Measurements from ENCODE around the gene SH3D19. TPM values are rescaled to one million over a fixed set of nuclear protein-coding genes. Genes with fewer than 3 reads are reported as not detected.
"Not testable (repeated sequence)": the region's sequence is repeated elsewhere in the genome, so short reads cannot be mapped to it uniquely, and the experiment has no call there.

The SH3D19 gene
- total RNA-seq, 1 experiment from 2014 or later, result 29.7 TPM

- DNase-seq, result peak; percentile 36
- H2BK20ac ChIP-seq (ENCODE audit: low read depth, low read length, poor library complexity, severe bottlenecking), result no peak overlapping the region
- no peaks in the 10 kb centered on the region for H3K23me2 ChIP-seq (ENCODE audit: insufficient read length, low read depth, low read length, poor library complexity, severe bottlenecking)
- no peak overlapping the region for H3K56ac ChIP-seq (ENCODE audit: insufficient read length, low read depth, low read length)
- no peak overlapping the region for H4K5ac ChIP-seq (ENCODE audit: insufficient read length, low read depth, low read length)
- no peak overlapping the region for H3K4ac ChIP-seq (ENCODE audit: low read depth, low read length)
- no peak overlapping the region for H4K8ac ChIP-seq (replicated peaks; ENCODE audit: insufficient read length, low read depth, low read length)
- H2BK15ac ChIP-seq (ENCODE audit: low read depth, low read length), result no peak overlapping the region
- no peak overlapping the region for H2BK12ac ChIP-seq (ENCODE audit: insufficient read length, low read depth, low read length)
- H3K79me1 ChIP-seq (ENCODE audit: insufficient read depth, low read depth, low read length, poor library complexity, severe bottlenecking), result no peaks in the 10 kb centered on the region
- Mint-ChIP-seq H3K9me3 (no peaks in the 10 kb centered on the region), H3K27ac (peak overlapping the region in 2 of 3 experiments; percentile 51 to 56; a peak in 3 of 7 replicates), H3K36me3 (ENCODE audit: insufficient read depth in 1 of 3, low read depth in 3 of 3) (no peaks in the 10 kb centered on the region), H3K4me1 (peaks cover 14 to 19% of the 10 kb centered on the region in 2 experiments), H3K27me3 (ENCODE audit: low read depth) (no peaks in the 10 kb centered on the region), H3K4me3 (no peak overlapping the region)
- H3K27ac ChIP-seq (ENCODE audit: insufficient read length, low read depth, low read length), result no peak overlapping the region
- WGBS (ENCODE audit: extremely low coverage, insufficient read length, low lambda C conversion rate), result no CpG with 5 or more reads among the region's 8 CpGs
- no peak overlapping the region for H2BK120ac ChIP-seq (ENCODE audit: low read depth, low read length, poor library complexity, severe bottlenecking)
- no peaks in the 10 kb centered on the region for H3K79me2 ChIP-seq (ENCODE audit: insufficient read depth, low read length)
- no peaks in the 10 kb centered on the region for H4K20me1 ChIP-seq (ENCODE audit: control insufficient read depth, insufficient read depth, insufficient read length)
- no peak overlapping the region for H2AK5ac ChIP-seq (ENCODE audit: insufficient read length, low read length)
- no peak overlapping the region for H4K91ac ChIP-seq (ENCODE audit: insufficient read length, low read depth, low read length)
- H3K18ac ChIP-seq (ENCODE audit: insufficient read length, low read depth, low read length), result no peak overlapping the region
- H3K9ac ChIP-seq (ENCODE audit: extremely low read depth, insufficient read length, low read length), result no peak overlapping the region
- TF ChIP-seq, protein P1, sequence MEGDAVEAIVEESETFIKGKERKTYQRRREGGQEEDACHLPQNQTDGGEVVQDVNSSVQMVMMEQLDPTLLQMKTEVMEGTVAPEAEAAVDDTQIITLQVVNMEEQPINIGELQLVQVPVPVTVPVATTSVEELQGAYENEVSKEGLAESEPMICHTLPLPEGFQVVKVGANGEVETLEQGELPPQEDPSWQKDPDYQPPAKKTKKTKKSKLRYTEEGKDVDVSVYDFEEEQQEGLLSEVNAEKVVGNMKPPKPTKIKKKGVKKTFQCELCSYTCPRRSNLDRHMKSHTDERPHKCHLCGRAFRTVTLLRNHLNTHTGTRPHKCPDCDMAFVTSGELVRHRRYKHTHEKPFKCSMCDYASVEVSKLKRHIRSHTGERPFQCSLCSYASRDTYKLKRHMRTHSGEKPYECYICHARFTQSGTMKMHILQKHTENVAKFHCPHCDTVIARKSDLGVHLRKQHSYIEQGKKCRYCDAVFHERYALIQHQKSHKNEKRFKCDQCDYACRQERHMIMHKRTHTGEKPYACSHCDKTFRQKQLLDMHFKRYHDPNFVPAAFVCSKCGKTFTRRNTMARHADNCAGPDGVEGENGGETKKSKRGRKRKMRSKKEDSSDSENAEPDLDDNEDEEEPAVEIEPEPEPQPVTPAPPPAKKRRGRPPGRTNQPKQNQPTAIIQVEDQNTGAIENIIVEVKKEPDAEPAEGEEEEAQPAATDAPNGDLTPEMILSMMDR (conservative IDR thresholded peaks at IDR 0.05), result no peak
- H2BK5ac ChIP-seq (ENCODE audit: insufficient read length, low read length), result no peak overlapping the region
- H2AFZ ChIP-seq (ENCODE audit: low read length), result peak overlapping the region; percentile 32
- H3K27me3 ChIP-seq (ENCODE audit: insufficient read depth, low read length), result no peaks in the 10 kb centered on the region
- no peak overlapping the region for H3K23ac ChIP-seq (ENCODE audit: insufficient read length, low read depth, low read length)
- H3K14ac ChIP-seq (ENCODE audit: insufficient read depth, low read length), result no peak overlapping the region
- H3K4me2 ChIP-seq (ENCODE audit: insufficient read depth, insufficient read length, low read length), result no peak overlapping the region
- no peak overlapping the region for H3T11ph ChIP-seq (ENCODE audit: low read length)
- no peaks in the 10 kb centered on the region for H3K9me3 ChIP-seq (ENCODE audit: control insufficient read depth, low read depth, low read length)
- no peaks in the 10 kb centered on the region; the same call in 1 of the 2 replicates for H3K4me1 ChIP-seq (ENCODE audit: insufficient read depth, low read length)
These were observed 237.9 kb downstream of the SH3D19 start for GRCh38 chr4:151087467-151087866.

DNA sequence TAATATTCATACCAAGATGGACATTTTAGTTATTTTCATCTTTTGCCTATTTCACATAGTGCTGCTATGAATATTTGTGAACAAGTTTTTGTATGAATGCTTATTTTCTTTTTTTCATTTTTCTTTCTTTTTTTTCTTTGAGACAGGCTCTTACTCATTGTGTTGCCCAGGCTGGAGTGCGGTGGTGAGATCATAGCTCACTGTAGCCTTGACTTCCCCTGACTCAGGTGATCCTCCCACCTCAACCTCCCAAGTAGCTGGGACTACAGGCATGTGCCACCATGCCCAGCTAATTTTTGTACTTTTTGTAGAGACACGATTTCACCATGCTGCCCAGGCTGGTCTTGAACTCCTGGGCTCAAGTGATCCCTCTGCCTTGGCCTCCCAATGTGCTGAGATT is 247.4 kb downstream of the SH3D19 start:
- not testable (repeated sequence) for H3K4ac ChIP-seq (ENCODE audit: low read depth, low read length); H3K14ac ChIP-seq (ENCODE audit: insufficient read depth, low read length); H2AFZ ChIP-seq (ENCODE audit: low read length); H2BK12ac ChIP-seq (ENCODE audit: insufficient read length, low read depth, low read length); H3K27me3 ChIP-seq (ENCODE audit: insufficient read depth, low read length); H4K91ac ChIP-seq (ENCODE audit: insufficient read length, low read depth, low read length); H2BK15ac ChIP-seq (ENCODE audit: low read depth, low read length); H4K8ac ChIP-seq (replicated peaks; ENCODE audit: insufficient read length, low read depth, low read length); H3K4me2 ChIP-seq (ENCODE audit: insufficient read depth, insufficient read length, low read length); H3K9ac ChIP-seq (ENCODE audit: extremely low read depth, insufficient read length, low read length); H3K18ac ChIP-seq (ENCODE audit: insufficient read length, low read depth, low read length); H3K79me1 ChIP-seq (ENCODE audit: insufficient read depth, low read depth, low read length, poor library complexity, severe bottlenecking); H4K20me1 ChIP-seq (ENCODE audit: control insufficient read depth, insufficient read depth, insufficient read length); H3K27me3 Mint-ChIP-seq (ENCODE audit: low read depth); H4K5ac ChIP-seq (ENCODE audit: insufficient read length, low read depth, low read length); H3K9me3 Mint-ChIP-seq; H2BK5ac ChIP-seq (ENCODE audit: insufficient read length, low read length); H3K79me2 ChIP-seq (ENCODE audit: insufficient read depth, low read length); H3K27ac Mint-ChIP-seq; H3K36me3 Mint-ChIP-seq (ENCODE audit: insufficient read depth in 1 of 3, low read depth in 3 of 3); H2AK5ac ChIP-seq (ENCODE audit: insufficient read length, low read length); DNase-seq; H2BK120ac ChIP-seq (ENCODE audit: low read depth, low read length, poor library complexity, severe bottlenecking); H3K4me1 Mint-ChIP-seq; H3T11ph ChIP-seq (ENCODE audit: low read length); H3K4me3 Mint-ChIP-seq; H3K56ac ChIP-seq (ENCODE audit: insufficient read length, low read depth, low read length); H3K4me1 ChIP-seq (ENCODE audit: insufficient read depth, low read length); H3K9me3 ChIP-seq (ENCODE audit: control insufficient read depth, low read depth, low read length); H3K27ac ChIP-seq (ENCODE audit: insufficient read length, low read depth, low read length); H3K23me2 ChIP-seq (ENCODE audit: insufficient read length, low read depth, low read length, poor library complexity, severe bottlenecking); H2BK20ac ChIP-seq (ENCODE audit: low read depth, low read length, poor library complexity, severe bottlenecking); H3K23ac ChIP-seq (ENCODE audit: insufficient read length, low read depth, low read length)
- no CpG with 5 or more reads among the region's 2 CpGs for WGBS (ENCODE audit: extremely low coverage, insufficient read length, low lambda C conversion rate)

Data from H9 (cell line).